OCI-LY7 (cell line): ENCODE results near the gene CST9.

Source experiments
- EZH2phosphoT487 ChIP-seq: fragments of 200-600 bp; sonication (generic); IDR thresholded peaks from 2 replicates; pipeline ENCODE4 v1.6.1; 2018; ENCODE audit warnings: low read depth, borderline replicate concordance, mild to moderate bottlenecking, mixed run types, antibody characterized with exemption, low read length, moderate library complexity, mixed read lengths
- TF ChIP-seq, protein P1 (sequence below): fragments of 200-600 bp; sonication (generic); conservative IDR thresholded peaks from 2 replicates; pipeline ENCODE4 v1.5.1; 2014; ENCODE audit warnings: mild to moderate bottlenecking, antibody characterized with exemption, low read length, moderate library complexity, mixed read lengths

DNA sequence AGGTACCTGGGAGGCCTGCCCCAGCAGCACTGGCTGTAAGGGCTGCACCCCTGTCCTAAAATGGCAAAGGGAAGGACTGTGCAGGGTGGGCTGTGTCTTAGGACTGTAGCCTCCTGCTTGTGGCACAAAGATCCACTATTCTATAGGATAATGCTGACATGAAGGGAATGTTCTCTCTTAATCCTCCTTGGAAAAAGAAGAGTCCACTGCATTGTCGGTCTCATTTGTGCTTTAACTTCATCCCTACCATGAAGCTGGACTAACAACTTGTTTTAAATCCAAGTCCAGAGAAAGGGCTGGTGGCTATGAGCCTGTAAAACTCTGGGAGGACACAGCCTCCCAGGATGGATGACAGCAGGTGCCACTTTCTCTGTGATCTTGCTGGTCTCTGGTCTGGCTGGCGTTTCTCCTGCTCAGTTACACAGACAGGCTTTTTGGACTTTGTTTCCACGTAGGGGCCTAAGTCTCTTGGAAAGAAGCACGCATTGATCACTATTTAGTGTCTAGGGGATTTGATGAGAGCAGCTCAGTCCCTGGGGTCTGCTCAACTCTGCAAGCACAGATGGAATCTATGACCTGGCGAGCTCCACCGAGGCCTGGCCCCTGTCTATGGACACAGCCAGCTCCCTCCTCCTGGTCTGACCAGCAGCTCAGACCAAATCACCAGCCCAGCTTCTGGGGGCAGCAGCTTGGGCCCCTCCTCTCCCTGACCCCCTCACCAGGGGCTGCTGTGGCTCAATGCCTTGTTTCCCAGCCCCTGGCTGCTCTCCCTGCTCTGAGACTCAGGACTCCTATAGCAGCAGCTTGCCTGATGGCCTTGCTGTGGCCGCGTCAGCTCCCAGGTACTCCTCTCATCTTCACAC, 27.2 kb upstream of the CST9 start:
- TF ChIP-seq, protein P1, sequence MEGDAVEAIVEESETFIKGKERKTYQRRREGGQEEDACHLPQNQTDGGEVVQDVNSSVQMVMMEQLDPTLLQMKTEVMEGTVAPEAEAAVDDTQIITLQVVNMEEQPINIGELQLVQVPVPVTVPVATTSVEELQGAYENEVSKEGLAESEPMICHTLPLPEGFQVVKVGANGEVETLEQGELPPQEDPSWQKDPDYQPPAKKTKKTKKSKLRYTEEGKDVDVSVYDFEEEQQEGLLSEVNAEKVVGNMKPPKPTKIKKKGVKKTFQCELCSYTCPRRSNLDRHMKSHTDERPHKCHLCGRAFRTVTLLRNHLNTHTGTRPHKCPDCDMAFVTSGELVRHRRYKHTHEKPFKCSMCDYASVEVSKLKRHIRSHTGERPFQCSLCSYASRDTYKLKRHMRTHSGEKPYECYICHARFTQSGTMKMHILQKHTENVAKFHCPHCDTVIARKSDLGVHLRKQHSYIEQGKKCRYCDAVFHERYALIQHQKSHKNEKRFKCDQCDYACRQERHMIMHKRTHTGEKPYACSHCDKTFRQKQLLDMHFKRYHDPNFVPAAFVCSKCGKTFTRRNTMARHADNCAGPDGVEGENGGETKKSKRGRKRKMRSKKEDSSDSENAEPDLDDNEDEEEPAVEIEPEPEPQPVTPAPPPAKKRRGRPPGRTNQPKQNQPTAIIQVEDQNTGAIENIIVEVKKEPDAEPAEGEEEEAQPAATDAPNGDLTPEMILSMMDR = no peak
- TF ChIP-seq EZH2phosphoT487 = no peak
